ENCODE results near the gene SLC17A8. TPM values are rescaled to one million over a fixed set of nuclear protein-coding genes. Genes with fewer than 3 reads are reported as not detected.
"Not testable (repeated sequence)": the region's sequence is repeated elsewhere in the genome, so short reads cannot be mapped to it uniquely, and the experiment has no call there.

SLC17A8 gene
- total RNA-seq, 1 experiment from 2014 or later = not detected

DNA sequence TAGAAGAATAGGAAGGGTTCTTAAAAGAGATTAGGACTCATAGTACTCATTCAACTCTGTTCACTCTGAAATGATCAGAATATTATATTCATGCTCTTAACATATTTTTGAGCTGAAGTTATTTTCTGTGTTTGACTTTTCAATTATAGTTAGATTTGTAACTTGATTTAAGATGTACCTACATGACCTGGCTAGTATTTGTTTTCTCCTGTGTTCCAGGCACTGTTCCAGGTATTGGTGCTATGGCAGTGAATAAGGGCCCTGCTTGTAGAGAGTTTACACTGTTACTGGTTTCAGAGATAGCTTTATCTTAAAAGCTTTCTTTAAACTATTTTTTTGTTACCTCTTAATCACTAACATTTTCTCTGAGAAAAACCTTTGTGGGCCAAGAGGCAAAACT is 19.1 kb upstream of the SLC17A8 start:
- Histone ChIP-seq H3K4me3 (ENCODE audit: low read depth in 2 of 2, low read length in 2 of 2) (no peak overlapping the region), H3K9me3 (ENCODE audit: control insufficient read depth, insufficient read depth, low read depth, low read length) (no peaks in the 10 kb centered on the region), H3K36me3 (ENCODE audit: control insufficient read depth, insufficient read depth, low read length) (peaks cover 33% of the 10 kb centered on the region), H3K27me3 (ENCODE audit: control insufficient read depth, insufficient read depth, low read length) (no peaks in the 10 kb centered on the region), H3K27ac (ENCODE audit: low read length) (no peak overlapping the region), H3K4me1 (ENCODE audit: control insufficient read depth, insufficient read depth, low read length) (no peaks in the 10 kb centered on the region)
- in situ Hi-C loops (cut with HindIII; ENCODE audit: low pct_unique_long_range_greater_than_20kb, low sequenced_read_pairs) (no loop called here), intact Hi-C loops (cut with micrococcal nuclease; ENCODE audit: unreplicated experiment) (no loop called here)
- TF ChIP-seq SIN3A (IDR thresholded peaks at IDR 0.05; ENCODE audit: borderline replicate concordance, insufficient read depth, low read depth, low read length) = no peak
- TF ChIP-seq, protein P1, sequence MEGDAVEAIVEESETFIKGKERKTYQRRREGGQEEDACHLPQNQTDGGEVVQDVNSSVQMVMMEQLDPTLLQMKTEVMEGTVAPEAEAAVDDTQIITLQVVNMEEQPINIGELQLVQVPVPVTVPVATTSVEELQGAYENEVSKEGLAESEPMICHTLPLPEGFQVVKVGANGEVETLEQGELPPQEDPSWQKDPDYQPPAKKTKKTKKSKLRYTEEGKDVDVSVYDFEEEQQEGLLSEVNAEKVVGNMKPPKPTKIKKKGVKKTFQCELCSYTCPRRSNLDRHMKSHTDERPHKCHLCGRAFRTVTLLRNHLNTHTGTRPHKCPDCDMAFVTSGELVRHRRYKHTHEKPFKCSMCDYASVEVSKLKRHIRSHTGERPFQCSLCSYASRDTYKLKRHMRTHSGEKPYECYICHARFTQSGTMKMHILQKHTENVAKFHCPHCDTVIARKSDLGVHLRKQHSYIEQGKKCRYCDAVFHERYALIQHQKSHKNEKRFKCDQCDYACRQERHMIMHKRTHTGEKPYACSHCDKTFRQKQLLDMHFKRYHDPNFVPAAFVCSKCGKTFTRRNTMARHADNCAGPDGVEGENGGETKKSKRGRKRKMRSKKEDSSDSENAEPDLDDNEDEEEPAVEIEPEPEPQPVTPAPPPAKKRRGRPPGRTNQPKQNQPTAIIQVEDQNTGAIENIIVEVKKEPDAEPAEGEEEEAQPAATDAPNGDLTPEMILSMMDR (IDR thresholded peaks at IDR 0.05) = no peak
- TF ChIP-seq, protein P2, sequence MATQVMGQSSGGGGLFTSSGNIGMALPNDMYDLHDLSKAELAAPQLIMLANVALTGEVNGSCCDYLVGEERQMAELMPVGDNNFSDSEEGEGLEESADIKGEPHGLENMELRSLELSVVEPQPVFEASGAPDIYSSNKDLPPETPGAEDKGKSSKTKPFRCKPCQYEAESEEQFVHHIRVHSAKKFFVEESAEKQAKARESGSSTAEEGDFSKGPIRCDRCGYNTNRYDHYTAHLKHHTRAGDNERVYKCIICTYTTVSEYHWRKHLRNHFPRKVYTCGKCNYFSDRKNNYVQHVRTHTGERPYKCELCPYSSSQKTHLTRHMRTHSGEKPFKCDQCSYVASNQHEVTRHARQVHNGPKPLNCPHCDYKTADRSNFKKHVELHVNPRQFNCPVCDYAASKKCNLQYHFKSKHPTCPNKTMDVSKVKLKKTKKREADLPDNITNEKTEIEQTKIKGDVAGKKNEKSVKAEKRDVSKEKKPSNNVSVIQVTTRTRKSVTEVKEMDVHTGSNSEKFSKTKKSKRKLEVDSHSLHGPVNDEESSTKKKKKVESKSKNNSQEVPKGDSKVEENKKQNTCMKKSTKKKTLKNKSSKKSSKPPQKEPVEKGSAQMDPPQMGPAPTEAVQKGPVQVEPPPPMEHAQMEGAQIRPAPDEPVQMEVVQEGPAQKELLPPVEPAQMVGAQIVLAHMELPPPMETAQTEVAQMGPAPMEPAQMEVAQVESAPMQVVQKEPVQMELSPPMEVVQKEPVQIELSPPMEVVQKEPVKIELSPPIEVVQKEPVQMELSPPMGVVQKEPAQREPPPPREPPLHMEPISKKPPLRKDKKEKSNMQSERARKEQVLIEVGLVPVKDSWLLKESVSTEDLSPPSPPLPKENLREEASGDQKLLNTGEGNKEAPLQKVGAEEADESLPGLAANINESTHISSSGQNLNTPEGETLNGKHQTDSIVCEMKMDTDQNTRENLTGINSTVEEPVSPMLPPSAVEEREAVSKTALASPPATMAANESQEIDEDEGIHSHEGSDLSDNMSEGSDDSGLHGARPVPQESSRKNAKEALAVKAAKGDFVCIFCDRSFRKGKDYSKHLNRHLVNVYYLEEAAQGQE (IDR thresholded peaks at IDR 0.05; ENCODE audit: insufficient read depth in 1 of 2, low read depth in 2 of 2, low read length in 1 of 2) = no peak
- DNase-seq (ENCODE audit: low read depth, low spot score) (no peak), ATAC-seq (no peak)
- ChIA-PET POLR2A (no interaction called here), CTCF (interaction anchor here (0.6 kb wide), 1 partner anchor 24 kb away, joined by 4 read pairs; no protein-coding TSS in a partner anchor)
- no TSS peak for BruUV-seq (replicated peaks)

DNA sequence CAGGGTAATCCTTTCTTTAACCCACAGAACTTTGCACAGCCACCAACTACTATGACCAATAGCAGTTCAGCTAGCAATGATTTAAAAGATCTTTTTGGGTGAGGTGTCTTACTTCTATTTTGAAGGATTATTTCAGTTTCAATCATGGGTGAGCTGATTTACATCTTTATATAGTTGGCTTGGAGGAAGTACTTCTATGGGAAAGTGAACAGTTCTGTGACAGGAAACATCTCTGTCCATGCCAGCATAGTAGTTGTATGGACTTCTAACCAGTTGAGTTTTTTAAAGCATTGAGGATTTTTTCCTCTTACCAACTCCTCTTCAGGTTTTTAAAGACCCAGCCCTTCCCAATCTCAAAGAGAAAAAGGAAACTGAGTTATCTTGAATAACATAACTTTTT is 17.8 kb upstream of the SLC17A8 start:
- intact Hi-C loops (cut with micrococcal nuclease; ENCODE audit: unreplicated experiment) (no loop called here), in situ Hi-C loops (cut with HindIII; ENCODE audit: low pct_unique_long_range_greater_than_20kb, low sequenced_read_pairs) (no loop called here)
- POLR2A ChIA-PET = no interaction called here
- no peak overlapping the region for H3K27ac ChIP-seq (ENCODE audit: low read length)
- H3K4me3 ChIP-seq (ENCODE audit: low read depth in 2 of 2, low read length in 2 of 2) = no peak overlapping the region
- TF ChIP-seq, protein P1 (IDR thresholded peaks at IDR 0.05) = no peak
- no peak for TF ChIP-seq POLR2AphosphoS5 (IDR thresholded peaks at IDR 0.05; ENCODE audit: low read depth, low read length)
- TF ChIP-seq TCF7L2 (IDR thresholded peaks at IDR 0.05; ENCODE audit: low read depth, low read length) = no peak
- TF ChIP-seq, protein P2 (IDR thresholded peaks at IDR 0.05; ENCODE audit: insufficient read depth in 1 of 2, low read depth in 2 of 2, low read length in 1 of 2) = no peak
- no peak for TF ChIP-seq SIN3A (IDR thresholded peaks at IDR 0.05; ENCODE audit: borderline replicate concordance, insufficient read depth, low read depth, low read length)
- CTCF ChIA-PET = no interaction called here
- DNase-seq (ENCODE audit: low read depth, low spot score) (no peak), ATAC-seq (no peak)
- no peaks in the 10 kb centered on the region for H3K9me3 ChIP-seq (ENCODE audit: control insufficient read depth, insufficient read depth, low read depth, low read length)
- H3K27me3 ChIP-seq (ENCODE audit: control insufficient read depth, insufficient read depth, low read length) = no peaks in the 10 kb centered on the region
- peaks cover 29% of the 10 kb centered on the region for H3K36me3 ChIP-seq (ENCODE audit: control insufficient read depth, insufficient read depth, low read length)
- H3K4me1 ChIP-seq (ENCODE audit: control insufficient read depth, insufficient read depth, low read length) = no peaks in the 10 kb centered on the region
- no TSS peak for BruUV-seq (replicated peaks)

DNA sequence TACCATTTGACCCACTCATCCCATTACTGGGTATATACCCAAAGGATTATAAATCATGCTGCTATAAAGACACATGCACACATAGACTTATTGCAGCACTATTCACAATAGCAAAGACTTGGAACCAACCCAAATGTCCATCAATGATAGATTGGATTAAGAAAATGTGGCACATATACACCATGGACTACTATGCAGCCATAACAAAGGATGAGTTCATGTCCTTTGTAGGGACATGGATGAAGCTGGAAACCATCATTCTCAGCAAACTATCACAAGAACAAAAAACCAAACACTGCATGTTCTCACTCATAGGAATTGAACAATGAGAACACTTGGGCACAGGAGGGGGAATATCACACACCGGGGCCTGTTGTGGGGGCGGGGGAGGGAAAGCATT is 14.0 kb upstream of the SLC17A8 start:
- intact Hi-C loops (cut with micrococcal nuclease; ENCODE audit: unreplicated experiment) = loop anchor here (10.0 kb wide), 1 partner anchor 108 kb away; no protein-coding TSS in a partner anchor
- CTCF ChIA-PET; DNase-seq (ENCODE audit: low read depth, low spot score); POLR2A ChIA-PET; H3K4me1 ChIP-seq (ENCODE audit: control insufficient read depth, insufficient read depth, low read length); in situ Hi-C loops (cut with HindIII; ENCODE audit: low pct_unique_long_range_greater_than_20kb, low sequenced_read_pairs); H3K9me3 ChIP-seq (ENCODE audit: control insufficient read depth, insufficient read depth, low read depth, low read length); ATAC-seq; H3K4me3 ChIP-seq (ENCODE audit: low read depth in 2 of 2, low read length in 2 of 2); H3K36me3 ChIP-seq (ENCODE audit: control insufficient read depth, insufficient read depth, low read length); H3K27ac ChIP-seq (ENCODE audit: low read length); H3K27me3 ChIP-seq (ENCODE audit: control insufficient read depth, insufficient read depth, low read length); BruUV-seq (replicated peaks): not testable (repeated sequence)

DNA sequence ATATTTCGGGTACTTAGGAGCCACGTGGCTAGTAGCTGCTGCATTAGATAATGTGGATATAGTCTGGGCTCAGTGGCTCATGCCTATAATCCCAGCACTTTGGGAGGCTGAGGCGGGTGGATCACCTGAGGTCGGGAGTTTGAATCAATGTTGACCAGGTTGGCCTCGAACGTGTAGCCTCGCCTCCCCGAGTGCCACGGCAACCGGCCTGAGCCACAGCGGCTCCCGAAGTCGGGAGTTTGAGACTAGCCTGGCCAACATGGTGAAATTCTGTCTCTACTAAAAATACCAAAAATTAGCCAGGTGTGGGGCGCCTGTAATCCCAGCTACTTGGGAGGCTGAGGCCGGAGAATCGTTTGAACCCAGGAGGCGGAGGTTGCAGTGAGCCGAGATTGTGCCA is 12.5 kb upstream of the SLC17A8 start:
- BruUV-seq (replicated peaks); H3K9me3 ChIP-seq (ENCODE audit: control insufficient read depth, insufficient read depth, low read depth, low read length); DNase-seq (ENCODE audit: low read depth, low spot score); H3K4me1 ChIP-seq (ENCODE audit: control insufficient read depth, insufficient read depth, low read length); ATAC-seq; CTCF ChIA-PET; in situ Hi-C loops (cut with HindIII; ENCODE audit: low pct_unique_long_range_greater_than_20kb, low sequenced_read_pairs); POLR2A ChIA-PET; H3K36me3 ChIP-seq (ENCODE audit: control insufficient read depth, insufficient read depth, low read length); H3K27me3 ChIP-seq (ENCODE audit: control insufficient read depth, insufficient read depth, low read length); H3K4me3 ChIP-seq (ENCODE audit: low read depth in 2 of 2, low read length in 2 of 2); H3K27ac ChIP-seq (ENCODE audit: low read length): not testable (repeated sequence)
- intact Hi-C loops (cut with micrococcal nuclease; ENCODE audit: unreplicated experiment) = loop anchor here (10.0 kb wide), 1 partner anchor 110 kb away; no protein-coding TSS in a partner anchor
